HL-60 (cell line): ENCODE results near the gene ACTR5.

Experiments used
- DNase-seq, 2 experiments: peaks; one replicate each; pipeline ENCODE4 v3.0.0-alpha.2; 2010 to 2020; ENCODE audit warnings: low read depth in 1 of 2, low spot score in 1 of 2
- H3K27ac ChIP-seq: fragments of 250-450 bp; sonication (Bioruptor Pico); replicated peaks from 2 replicates; pipeline ENCODE4 v1.5.1; 2020; ENCODE audit warnings: mild to moderate bottlenecking, moderate library complexity
- H3K27me3 ChIP-seq: fragments of 250-450 bp; sonication (Bioruptor Pico); 2 replicates; pipeline ENCODE4 v1.5.1; 2021; ENCODE audit warnings: mild to moderate bottlenecking, moderate library complexity; ENCODE audit not compliant: insufficient read depth, poor library complexity, severe bottlenecking
- H3K4me3 ChIP-seq: replicated peaks from 2 replicates; pipeline ENCODE4 v1.5.1; 2011; ENCODE audit warnings: mild to moderate bottlenecking, control low read depth, low read length; ENCODE audit not compliant: insufficient read depth
- GABPA ChIP-seq: IDR thresholded peaks from 2 replicates; pipeline ENCODE4 v1.6.1; 2012; ENCODE audit warnings: low read depth
- POLR2AphosphoS5 ChIP-seq: IDR thresholded peaks from 2 replicates; pipeline ENCODE4 v1.6.1; 2012; ENCODE audit warnings: low read depth
- SPI1 ChIP-seq: IDR thresholded peaks from 2 replicates; pipeline ENCODE4 v1.6.1; 2012; ENCODE audit warnings: low read depth, mild to moderate bottlenecking, borderline replicate concordance
- TF ChIP-seq, protein P1 (sequence below): IDR thresholded peaks from 2 replicates; pipeline ENCODE4 v1.6.1; 2012; ENCODE audit warnings: low read depth; ENCODE audit not compliant: insufficient replicate concordance
- TF ChIP-seq, protein P2 (sequence below): IDR thresholded peaks from one replicate; pipeline ENCODE4 v1.5.1; 2011; ENCODE audit warnings: low read length, control low read depth, inconsistent platforms; ENCODE audit not compliant: insufficient read depth

Gene ACTR5

DNA sequence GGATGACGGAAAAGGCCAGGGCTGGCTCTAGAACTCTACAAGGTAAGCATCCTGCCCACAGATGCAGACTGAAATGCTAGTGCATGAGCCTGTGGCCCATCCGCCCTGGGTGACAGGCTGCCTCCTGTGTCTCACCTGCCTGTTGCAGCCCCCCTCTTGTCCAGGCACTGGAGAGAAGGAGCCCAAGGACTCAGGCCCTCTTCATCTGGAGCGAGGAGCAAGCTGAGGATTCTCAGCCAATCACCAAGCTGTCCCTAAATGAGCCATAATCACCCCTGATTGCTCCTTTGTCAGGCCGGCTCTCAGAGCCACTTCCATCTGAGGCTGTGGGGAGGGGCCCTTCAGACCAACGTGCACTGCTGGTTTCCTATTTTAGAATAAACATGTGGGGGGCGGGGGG is 34.0 kb upstream of the ACTR5 start:
- no peak for DNase-seq
- TF ChIP-seq, protein P1, sequence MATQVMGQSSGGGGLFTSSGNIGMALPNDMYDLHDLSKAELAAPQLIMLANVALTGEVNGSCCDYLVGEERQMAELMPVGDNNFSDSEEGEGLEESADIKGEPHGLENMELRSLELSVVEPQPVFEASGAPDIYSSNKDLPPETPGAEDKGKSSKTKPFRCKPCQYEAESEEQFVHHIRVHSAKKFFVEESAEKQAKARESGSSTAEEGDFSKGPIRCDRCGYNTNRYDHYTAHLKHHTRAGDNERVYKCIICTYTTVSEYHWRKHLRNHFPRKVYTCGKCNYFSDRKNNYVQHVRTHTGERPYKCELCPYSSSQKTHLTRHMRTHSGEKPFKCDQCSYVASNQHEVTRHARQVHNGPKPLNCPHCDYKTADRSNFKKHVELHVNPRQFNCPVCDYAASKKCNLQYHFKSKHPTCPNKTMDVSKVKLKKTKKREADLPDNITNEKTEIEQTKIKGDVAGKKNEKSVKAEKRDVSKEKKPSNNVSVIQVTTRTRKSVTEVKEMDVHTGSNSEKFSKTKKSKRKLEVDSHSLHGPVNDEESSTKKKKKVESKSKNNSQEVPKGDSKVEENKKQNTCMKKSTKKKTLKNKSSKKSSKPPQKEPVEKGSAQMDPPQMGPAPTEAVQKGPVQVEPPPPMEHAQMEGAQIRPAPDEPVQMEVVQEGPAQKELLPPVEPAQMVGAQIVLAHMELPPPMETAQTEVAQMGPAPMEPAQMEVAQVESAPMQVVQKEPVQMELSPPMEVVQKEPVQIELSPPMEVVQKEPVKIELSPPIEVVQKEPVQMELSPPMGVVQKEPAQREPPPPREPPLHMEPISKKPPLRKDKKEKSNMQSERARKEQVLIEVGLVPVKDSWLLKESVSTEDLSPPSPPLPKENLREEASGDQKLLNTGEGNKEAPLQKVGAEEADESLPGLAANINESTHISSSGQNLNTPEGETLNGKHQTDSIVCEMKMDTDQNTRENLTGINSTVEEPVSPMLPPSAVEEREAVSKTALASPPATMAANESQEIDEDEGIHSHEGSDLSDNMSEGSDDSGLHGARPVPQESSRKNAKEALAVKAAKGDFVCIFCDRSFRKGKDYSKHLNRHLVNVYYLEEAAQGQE = no peak
- TF ChIP-seq POLR2AphosphoS5 (no peak), GABPA (no peak), SPI1 (no peak)
- TF ChIP-seq, protein P2, sequence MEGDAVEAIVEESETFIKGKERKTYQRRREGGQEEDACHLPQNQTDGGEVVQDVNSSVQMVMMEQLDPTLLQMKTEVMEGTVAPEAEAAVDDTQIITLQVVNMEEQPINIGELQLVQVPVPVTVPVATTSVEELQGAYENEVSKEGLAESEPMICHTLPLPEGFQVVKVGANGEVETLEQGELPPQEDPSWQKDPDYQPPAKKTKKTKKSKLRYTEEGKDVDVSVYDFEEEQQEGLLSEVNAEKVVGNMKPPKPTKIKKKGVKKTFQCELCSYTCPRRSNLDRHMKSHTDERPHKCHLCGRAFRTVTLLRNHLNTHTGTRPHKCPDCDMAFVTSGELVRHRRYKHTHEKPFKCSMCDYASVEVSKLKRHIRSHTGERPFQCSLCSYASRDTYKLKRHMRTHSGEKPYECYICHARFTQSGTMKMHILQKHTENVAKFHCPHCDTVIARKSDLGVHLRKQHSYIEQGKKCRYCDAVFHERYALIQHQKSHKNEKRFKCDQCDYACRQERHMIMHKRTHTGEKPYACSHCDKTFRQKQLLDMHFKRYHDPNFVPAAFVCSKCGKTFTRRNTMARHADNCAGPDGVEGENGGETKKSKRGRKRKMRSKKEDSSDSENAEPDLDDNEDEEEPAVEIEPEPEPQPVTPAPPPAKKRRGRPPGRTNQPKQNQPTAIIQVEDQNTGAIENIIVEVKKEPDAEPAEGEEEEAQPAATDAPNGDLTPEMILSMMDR = no peak
- Histone ChIP-seq H3K4me3 (no peak overlapping the region), H3K27ac (no peak overlapping the region), H3K27me3 (peaks cover 10% of the 10 kb centered on the region)

DNA sequence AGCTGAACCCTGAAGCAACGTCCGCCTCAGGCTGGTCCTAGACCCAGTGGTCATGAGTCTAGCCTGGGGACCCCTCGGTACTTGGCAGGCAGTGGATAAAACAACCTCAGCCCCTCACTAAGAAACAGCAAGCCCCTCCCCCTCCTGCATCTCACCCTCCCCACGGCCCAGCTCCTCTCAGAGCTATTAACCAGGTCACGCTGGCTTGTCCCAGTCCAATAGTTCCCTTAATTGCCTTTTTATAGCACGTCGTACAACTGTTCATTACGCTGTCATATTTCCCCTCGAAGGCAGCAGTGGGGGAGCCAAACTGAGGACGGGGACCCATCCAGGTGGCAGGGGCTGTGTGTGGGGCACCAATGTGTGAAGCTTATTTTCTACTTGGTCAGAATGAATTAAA is 32.6 kb upstream of the ACTR5 start:
- no peak for DNase-seq
- no peak for TF ChIP-seq GABPA
- TF ChIP-seq, protein P1 = no peak
- TF ChIP-seq SPI1 = no peak
- TF ChIP-seq POLR2AphosphoS5 = no peak
- TF ChIP-seq, protein P2 = no peak
- Histone ChIP-seq H3K4me3 (no peak overlapping the region), H3K27me3 (peaks cover 10% of the 10 kb centered on the region), H3K27ac (no peak overlapping the region)

DNA sequence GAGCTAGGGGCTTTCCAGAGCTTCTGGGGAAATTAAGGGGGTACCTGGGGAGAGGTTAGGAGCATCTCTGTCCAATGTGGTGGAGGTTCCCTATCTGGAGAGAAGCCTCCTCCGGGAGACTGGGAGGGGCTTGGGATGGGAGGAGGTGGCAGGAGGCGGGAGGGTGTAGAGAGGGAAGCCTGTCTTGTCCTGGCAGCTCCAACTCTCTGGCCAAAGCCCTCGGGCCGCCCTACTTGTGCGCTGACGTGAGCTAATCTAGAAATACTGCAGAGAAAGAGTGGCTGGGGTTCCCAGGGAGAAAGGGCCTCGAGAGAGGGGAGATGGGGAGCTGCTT is 25.6 kb upstream of the ACTR5 start:
- H3K27me3 ChIP-seq = peaks cover 59% of the 10 kb centered on the region
- no peak overlapping the region for H3K27ac ChIP-seq
- H3K4me3 ChIP-seq = no peak overlapping the region
- no peak for DNase-seq
- TF ChIP-seq SPI1 (no peak), POLR2AphosphoS5 (no peak), GABPA (no peak)
- TF ChIP-seq, protein P1 = no peak
- TF ChIP-seq, protein P2 = no peak
